Adrenal gland (tissue), 5 donors: ENCODE data around the gene NMUR1.

Experiments
- CTCF ChIP-seq, 6 experiments: fragments of 450-650 bp in 4 of 6; fragments of 200-600 bp in 2 of 6; sonication (generic) in 1 of 6; IDR thresholded peaks; 1 replicate in 5 of 6; 2 replicates in 1 of 6; pipeline versions ENCODE4 v1.5.1 to v1.8.0; 2016 to 2021; ENCODE audit warnings: antibody characterized with exemption in 6 of 6, mild to moderate bottlenecking in 2 of 6, moderate library complexity in 1 of 6
- POLR2A ChIP-seq, 2 donors: fragments of 450-650 bp; IDR thresholded peaks; one replicate each; pipeline ENCODE4 v1.6.1; 2017; ENCODE audit warnings: antibody characterized with exemption in 2 of 2, mild to moderate bottlenecking in 2 of 2, moderate library complexity in 1 of 2
- donor health status: DM: no; HTN: no; CAD: no.

DNA sequence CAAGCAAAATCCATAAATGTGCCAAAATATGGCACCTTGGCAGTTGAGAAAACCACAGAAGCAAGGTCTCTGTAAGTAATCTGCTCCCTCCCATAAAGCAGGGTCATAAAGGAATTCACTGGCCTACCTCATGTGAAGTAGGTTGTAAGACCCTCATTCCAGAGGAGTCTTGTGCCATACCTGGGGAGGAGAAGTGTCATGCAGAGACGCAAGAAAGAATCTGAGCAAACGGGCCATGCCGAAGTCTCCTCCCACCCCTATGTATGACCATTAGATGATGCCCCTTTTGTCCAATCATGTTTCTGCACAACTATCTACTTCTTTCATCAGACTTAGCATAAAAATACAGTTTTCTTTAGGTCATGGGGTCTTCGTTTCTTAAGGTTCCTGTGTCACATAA, 14.6 kb downstream of the NMUR1 start:
- TF ChIP-seq POLR2A (IDR thresholded peaks at IDR 0.05) (no peak), CTCF (IDR thresholded peaks at IDR 0.05) (no peak)
